Measurements from ENCODE around the gene LARGE1.

LARGE1 gene

DNA sequence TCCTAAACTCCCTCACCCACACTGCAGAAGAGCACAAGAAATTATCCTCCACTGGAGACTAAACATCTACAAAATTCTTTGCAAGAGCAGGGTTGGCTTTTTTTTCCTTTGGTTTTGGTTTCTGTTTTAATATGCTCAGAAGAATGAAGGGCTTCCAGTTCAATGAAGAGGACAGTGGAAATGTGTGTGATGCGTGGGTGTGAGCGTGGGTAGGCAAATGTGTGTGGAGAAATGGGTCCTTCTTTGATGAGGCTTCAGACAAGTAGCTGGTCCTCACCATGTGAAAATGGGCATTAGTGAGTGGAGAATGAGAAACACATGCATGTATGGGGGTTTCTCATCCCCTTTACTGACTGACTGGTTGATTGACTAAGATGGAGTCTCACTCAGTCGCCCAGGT lies 598.8 kb downstream of the LARGE1 start:
- no peak for DNase-seq (ENCODE audit: low read depth, low spot score)
- in situ Hi-C loops (cut with HindIII; ENCODE audit: low sequenced_read_pairs): no loop called here
- no peak overlapping the region for H3K4me3 ChIP-seq (ENCODE audit: low read depth, low read length)
- no peak for TF ChIP-seq CTCF (IDR thresholded peaks at IDR 0.05; ENCODE audit: low read depth, low read length)

- no peak for TF ChIP-seq CTCF (IDR thresholded peaks at IDR 0.05; ENCODE audit: low read depth, low read length)
- in situ Hi-C loops (cut with HindIII; ENCODE audit: low sequenced_read_pairs): no loop called here
- DNase-seq (ENCODE audit: low read depth, low spot score): no peak
- H3K4me3 ChIP-seq (ENCODE audit: low read depth, low read length): no peak overlapping the region
These were observed 604.3 kb downstream of the LARGE1 start for GRCh38 chr22:33315954-33316353.

DNA sequence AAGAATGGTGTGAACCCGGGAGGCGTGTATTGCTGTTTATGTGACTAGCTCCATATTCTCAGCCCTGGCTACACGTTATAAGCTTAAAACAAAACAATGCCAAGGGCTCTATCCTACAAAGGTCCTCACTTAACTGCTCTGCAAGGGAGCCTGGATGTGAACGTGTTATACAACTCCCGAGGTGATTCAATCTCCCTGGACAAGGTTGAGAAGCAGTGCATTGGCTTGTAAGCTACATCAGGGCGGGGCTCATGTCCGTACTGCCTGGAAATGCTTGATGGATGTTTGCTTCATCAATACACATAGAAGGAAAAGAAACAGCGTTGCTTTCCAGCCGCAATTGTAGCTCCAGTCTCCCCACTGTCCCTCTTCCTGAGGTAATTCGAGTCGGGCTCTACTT lies 605.2 kb downstream of the LARGE1 start:
- TF ChIP-seq CTCF (IDR thresholded peaks at IDR 0.05; ENCODE audit: low read depth, low read length): no peak
- in situ Hi-C loops (cut with HindIII; ENCODE audit: low sequenced_read_pairs): no loop called here
- no peak for DNase-seq (ENCODE audit: low read depth, low spot score)
- H3K4me3 ChIP-seq (ENCODE audit: low read depth, low read length): no peak overlapping the region

GRCh38 chr22:33314316-33314715 lies 606.0 kb downstream of the LARGE1 start:
- DNase-seq (ENCODE audit: low read depth, low spot score): no peak
- H3K4me3 ChIP-seq (ENCODE audit: low read depth, low read length): no peak overlapping the region
- in situ Hi-C loops (cut with HindIII; ENCODE audit: low sequenced_read_pairs): no loop called here
- no peak for TF ChIP-seq CTCF (IDR thresholded peaks at IDR 0.05; ENCODE audit: low read depth, low read length)

DNA sequence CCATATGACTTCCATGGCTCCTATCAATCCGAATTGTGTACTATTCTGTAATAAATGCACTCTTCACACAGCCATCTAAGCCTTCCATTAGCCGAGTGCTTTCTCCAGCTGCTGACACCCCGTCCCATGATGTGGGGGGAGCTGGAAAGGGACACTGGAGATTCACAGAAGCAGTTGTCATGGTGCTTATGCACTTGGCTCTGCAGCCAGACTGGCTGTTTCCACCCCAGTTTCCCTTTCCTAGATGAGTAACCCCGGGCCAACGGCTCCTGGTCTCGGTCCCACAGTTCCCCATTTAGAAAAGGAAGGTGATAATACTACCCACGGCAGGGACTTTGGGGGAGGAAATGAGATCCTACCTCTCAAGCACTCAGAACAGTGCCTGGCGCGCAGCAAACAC lies 617.2 kb downstream of the LARGE1 start:
- H3K4me3 ChIP-seq (ENCODE audit: low read depth, low read length): no peak overlapping the region
- in situ Hi-C loops (cut with HindIII; ENCODE audit: low sequenced_read_pairs): no loop called here
- no peak for DNase-seq (ENCODE audit: low read depth, low spot score)
- no peak for TF ChIP-seq CTCF (IDR thresholded peaks at IDR 0.05; ENCODE audit: low read depth, low read length)

- DNase-seq (ENCODE audit: low read depth, low spot score): no peak
- no peak for TF ChIP-seq CTCF (IDR thresholded peaks at IDR 0.05; ENCODE audit: low read depth, low read length)
- H3K4me3 ChIP-seq (ENCODE audit: low read depth, low read length): no peak overlapping the region
- in situ Hi-C loops (cut with HindIII; ENCODE audit: low sequenced_read_pairs): no loop called here
These were observed 617.7 kb downstream of the LARGE1 start for GRCh38 chr22:33302549-33302948.

GRCh38 chr22:33302049-33302545 lies 618.2 kb downstream of the LARGE1 start:
- in situ Hi-C loops (cut with HindIII; ENCODE audit: low sequenced_read_pairs): no loop called here
- no peak overlapping the region for H3K4me3 ChIP-seq (ENCODE audit: low read depth, low read length)
- TF ChIP-seq CTCF (IDR thresholded peaks at IDR 0.05; ENCODE audit: low read depth, low read length): peak; percentile 95
- DNase-seq (ENCODE audit: low read depth, low spot score): peak; percentile 47

Data from astrocyte of the spinal cord (primary cell).